T-helper 1 cell treated with Interleukin-12 subunit alpha and Interleukin-12 subunit beta and Interleukin-4 antibody, amounts not matched to agents 30 μg/mL and 1 μg/mL, for 36 hours (primary cell): Measurements from ENCODE around the gene GK.
"Not testable (repeated sequence)": the region's sequence is repeated elsewhere in the genome, so short reads cannot be mapped to it uniquely, and the experiment has no call there.

Source experiments
- H3K27ac Mint-ChIP-seq: one replicate; pipeline ENCODE4 v1.8.0; 2021; ENCODE audit warnings: mild to moderate bottlenecking, mixed read lengths
- H3K27me3 Mint-ChIP-seq: one replicate; pipeline ENCODE4 v1.8.0; 2021; ENCODE audit warnings: low read depth, mixed read lengths
- H3K36me3 Mint-ChIP-seq: one replicate; pipeline ENCODE4 v1.8.0; 2021; ENCODE audit warnings: low read depth, mixed read lengths
- H3K4me1 Mint-ChIP-seq: one replicate; pipeline ENCODE4 v1.8.0; 2021; ENCODE audit warnings: low read depth, mixed read lengths
- H3K4me3 Mint-ChIP-seq: one replicate; pipeline ENCODE4 v1.8.0; 2021; ENCODE audit warnings: mild to moderate bottlenecking, moderate library complexity, mixed read lengths
- H3K9me3 Mint-ChIP-seq: one replicate; pipeline ENCODE4 v1.8.0; 2021; ENCODE audit warnings: mixed read lengths

The GK gene

GRCh38 chrX:30665471-30665870, 12.2 kb downstream of the GK start:
- Mint-ChIP-seq H3K36me3 (peaks cover 35% of the 10 kb centered on the region), H3K4me1 (peaks cover 23% of the 10 kb centered on the region), H3K27me3 (no peaks in the 10 kb centered on the region), H3K27ac (no peak overlapping the region), H3K4me3 (no peak overlapping the region), H3K9me3 (no peaks in the 10 kb centered on the region)

DNA sequence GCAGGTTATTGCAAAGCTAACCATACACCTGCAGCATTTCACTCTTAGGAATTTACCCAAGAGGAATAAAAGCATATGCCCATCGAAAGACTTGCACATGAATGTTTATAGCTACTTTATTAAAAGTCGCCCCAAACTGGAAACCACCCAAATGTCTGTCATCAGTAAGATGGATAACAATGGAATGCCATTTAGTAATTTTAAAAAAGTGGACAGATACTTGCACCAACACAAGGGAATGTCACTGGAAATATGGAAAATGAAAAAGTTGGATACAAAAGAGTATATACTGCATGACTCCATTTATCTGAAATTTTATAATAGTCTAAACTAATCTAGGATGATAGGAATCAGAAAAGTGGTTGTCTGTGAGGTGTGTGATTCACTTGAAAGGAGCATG, 12.9 kb downstream of the GK start:
- H3K27ac Mint-ChIP-seq: no peak overlapping the region
- peaks cover 34% of the 10 kb centered on the region for H3K36me3 Mint-ChIP-seq

DNA sequence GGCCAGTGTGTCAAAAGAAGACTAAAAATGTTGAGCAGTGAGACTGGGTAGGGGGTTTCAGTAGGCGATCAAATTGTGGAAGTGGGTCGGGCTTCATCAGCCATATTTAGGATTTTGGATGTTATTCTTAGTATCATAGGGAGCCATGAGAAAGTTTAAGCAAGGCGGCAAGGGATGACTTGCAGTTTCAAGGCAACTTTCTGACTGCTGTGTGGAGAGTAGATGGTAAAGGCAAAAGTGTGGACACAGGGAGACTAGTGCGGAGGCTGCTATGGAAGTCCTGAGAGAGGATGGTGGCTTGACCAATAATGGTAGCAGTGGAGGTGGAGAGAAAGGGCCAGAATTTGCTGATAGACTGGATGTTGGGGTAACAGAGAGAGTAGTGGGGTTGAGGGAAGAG, 15.4 kb downstream of the GK start:
- Mint-ChIP-seq H3K36me3 (peaks cover 29% of the 10 kb centered on the region), H3K27me3 (no peaks in the 10 kb centered on the region)

More for the DNA sequence above, 12.9 kb downstream of the GK start:
- H3K4me1 Mint-ChIP-seq: peaks cover 21% of the 10 kb centered on the region
- no peaks in the 10 kb centered on the region for H3K27me3 Mint-ChIP-seq
- no peaks in the 10 kb centered on the region for H3K9me3 Mint-ChIP-seq
- no peak overlapping the region for H3K4me3 Mint-ChIP-seq

DNA sequence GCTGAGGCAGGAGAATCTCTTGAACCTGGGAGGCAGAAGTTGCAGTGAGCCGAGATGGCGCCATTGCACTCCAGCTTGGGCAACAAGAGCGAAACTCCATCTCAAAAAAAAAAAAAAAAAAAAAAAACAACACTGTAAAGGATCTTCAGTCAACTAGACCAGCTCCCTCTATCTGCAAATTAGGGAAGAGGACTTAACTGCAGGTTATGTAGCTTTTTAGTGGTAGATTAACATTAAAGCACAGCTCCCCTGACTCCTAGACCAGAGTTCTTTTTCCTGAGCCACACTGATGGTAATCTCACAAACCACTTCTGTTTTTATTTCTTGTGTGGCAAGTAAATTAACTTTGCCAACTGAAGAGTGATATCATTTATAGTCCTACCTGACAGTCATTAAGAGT, 18.0 kb downstream of the GK start:
- H3K9me3 Mint-ChIP-seq, H3K27me3 Mint-ChIP-seq, H3K4me3 Mint-ChIP-seq, H3K27ac Mint-ChIP-seq: not testable (repeated sequence)
- Mint-ChIP-seq H3K4me1 (peaks cover 11% of the 10 kb centered on the region), H3K36me3 (peaks cover 38% of the 10 kb centered on the region)

More for the DNA sequence above, 15.4 kb downstream of the GK start:
- Mint-ChIP-seq H3K4me1 (peaks cover 12% of the 10 kb centered on the region), H3K4me3 (no peak overlapping the region), H3K27ac (no peak overlapping the region), H3K9me3 (no peaks in the 10 kb centered on the region)

DNA sequence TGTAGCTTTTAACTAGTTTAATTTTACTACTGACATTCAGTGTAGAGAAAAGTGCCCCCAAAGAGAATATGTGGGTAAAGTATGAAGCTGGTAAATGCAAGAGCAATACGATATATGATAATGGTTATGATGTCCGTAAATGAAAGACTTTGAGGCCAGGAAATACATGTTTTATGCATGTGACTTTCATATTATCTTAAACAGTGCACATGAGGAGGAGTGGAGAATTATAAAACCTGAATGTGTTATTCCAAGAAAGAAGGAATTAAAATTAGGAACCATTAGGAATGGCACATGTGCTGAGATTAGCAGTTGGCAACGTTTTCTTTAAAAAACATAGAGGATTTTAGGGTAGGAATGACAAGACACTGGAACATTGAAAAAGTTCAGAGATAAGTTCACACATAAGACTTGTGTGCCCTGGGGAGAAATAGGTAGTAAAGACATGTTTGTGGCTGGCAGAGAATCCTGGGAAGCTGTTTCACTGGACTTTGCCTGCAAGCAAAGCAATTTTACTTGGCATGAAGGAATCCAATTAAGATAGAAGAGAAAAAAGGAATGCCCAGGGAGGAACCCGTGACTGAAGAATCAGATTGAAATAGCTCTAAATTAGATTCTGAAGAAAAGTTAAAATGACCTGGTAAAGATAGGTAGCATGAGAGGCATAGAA, 20.0 kb downstream of the GK start:
- H3K36me3 Mint-ChIP-seq: peaks cover 41% of the 10 kb centered on the region
- no peak overlapping the region for H3K4me3 Mint-ChIP-seq
- no peak overlapping the region for H3K27ac Mint-ChIP-seq

DNA sequence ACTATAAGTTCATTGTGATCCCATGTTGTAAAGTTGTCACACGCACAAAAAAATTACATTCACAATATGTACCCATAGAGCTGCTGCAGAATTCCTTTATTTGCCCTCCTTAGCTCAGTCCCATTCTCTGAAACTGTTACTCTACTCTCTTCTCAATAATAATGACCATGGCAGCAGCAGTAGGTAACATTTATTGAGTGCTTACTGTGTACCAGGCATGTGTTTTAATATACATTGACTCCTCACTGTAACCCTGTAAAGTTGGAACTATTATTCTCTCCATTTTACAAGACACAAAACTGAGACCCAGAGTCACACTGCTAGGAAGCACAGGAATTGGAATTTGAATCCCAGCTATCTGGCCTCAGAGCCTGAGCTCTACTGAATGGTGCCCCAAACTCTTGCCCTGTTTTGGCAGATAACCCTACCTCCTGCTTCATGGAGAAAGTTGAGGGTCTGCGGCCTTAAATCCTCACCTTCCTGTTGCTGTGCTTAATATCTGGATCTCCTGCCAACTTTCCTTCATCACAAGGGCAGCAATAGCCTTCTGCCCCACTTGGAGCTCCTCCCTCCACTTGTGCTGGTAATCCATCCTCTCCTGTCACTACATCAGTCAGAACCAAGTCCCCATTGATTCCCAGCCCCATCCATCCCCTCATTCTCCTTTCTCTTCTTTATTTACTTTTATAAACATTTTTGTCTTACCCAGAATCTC, 20.8 kb downstream of the GK start:
- Mint-ChIP-seq H3K27ac (peak overlapping the region; percentile 18), H3K9me3 (no peaks in the 10 kb centered on the region), H3K27me3 (no peaks in the 10 kb centered on the region), H3K36me3 (peaks cover 34% of the 10 kb centered on the region), H3K4me3 (no peak overlapping the region), H3K4me1 (peaks cover 13% of the 10 kb centered on the region)

More for the DNA sequence above, 20.0 kb downstream of the GK start:
- H3K4me1 Mint-ChIP-seq: peaks cover 13% of the 10 kb centered on the region
- no peaks in the 10 kb centered on the region for H3K9me3 Mint-ChIP-seq
- no peaks in the 10 kb centered on the region for H3K27me3 Mint-ChIP-seq

DNA sequence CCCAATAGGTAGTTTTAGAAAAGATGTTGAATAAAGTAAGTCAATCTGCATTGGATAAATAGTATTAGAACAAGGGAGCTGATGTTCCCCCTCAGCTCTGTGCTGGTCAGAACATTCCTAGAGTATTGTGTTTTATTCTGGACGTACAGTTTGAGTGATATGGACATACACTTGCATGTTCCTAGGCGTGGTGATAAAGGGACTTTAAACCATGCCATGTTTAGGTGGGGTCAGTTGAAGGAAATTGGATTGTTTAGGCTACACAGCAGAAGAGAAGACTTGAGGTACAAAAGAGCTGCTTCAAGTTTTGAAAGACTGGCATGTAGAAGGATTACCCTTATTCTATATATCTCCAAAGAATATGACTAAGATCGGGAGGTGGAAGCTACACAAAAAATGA, 21.6 kb downstream of the GK start:
- peaks cover 36% of the 10 kb centered on the region for H3K36me3 Mint-ChIP-seq
- no peak overlapping the region for H3K27ac Mint-ChIP-seq
- peaks cover 15% of the 10 kb centered on the region for H3K4me1 Mint-ChIP-seq

GRCh38 chrX:30679369-30679768, 26.1 kb downstream of the GK start:
- H3K4me1 Mint-ChIP-seq: peaks cover 22% of the 10 kb centered on the region
- H3K27me3 Mint-ChIP-seq: no peaks in the 10 kb centered on the region
- H3K36me3 Mint-ChIP-seq: peaks cover 46% of the 10 kb centered on the region
- H3K9me3 Mint-ChIP-seq: no peaks in the 10 kb centered on the region
- H3K27ac Mint-ChIP-seq: no peak overlapping the region
- H3K4me3 Mint-ChIP-seq: no peak overlapping the region

More for the DNA sequence above, 21.6 kb downstream of the GK start:
- H3K27me3 Mint-ChIP-seq: no peaks in the 10 kb centered on the region
- no peak overlapping the region for H3K4me3 Mint-ChIP-seq
- no peaks in the 10 kb centered on the region for H3K9me3 Mint-ChIP-seq

DNA sequence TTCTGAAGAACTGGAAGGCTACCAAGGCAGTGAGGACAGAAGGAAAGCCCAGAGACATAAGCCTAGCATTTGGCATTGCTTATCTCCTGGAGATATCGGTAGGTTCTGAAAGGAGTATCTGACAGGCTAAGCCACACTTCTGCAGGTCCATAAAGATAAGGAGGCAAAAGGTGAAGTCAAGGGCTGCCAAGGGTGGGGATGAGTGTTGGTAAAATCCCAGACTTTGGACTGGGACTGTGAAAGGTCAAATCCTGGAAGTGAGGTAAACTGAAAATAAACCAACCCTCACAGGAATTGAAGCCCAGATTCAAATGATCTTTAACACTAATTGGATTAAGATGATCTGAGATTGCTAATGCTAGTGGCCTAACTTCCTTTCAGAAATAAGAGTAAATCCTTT, 27.4 kb downstream of the GK start:
- Mint-ChIP-seq H3K27ac (no peak overlapping the region), H3K4me1 (peaks cover 22% of the 10 kb centered on the region), H3K9me3 (no peaks in the 10 kb centered on the region), H3K36me3 (peaks cover 40% of the 10 kb centered on the region), H3K27me3 (no peaks in the 10 kb centered on the region), H3K4me3 (no peak overlapping the region)

DNA sequence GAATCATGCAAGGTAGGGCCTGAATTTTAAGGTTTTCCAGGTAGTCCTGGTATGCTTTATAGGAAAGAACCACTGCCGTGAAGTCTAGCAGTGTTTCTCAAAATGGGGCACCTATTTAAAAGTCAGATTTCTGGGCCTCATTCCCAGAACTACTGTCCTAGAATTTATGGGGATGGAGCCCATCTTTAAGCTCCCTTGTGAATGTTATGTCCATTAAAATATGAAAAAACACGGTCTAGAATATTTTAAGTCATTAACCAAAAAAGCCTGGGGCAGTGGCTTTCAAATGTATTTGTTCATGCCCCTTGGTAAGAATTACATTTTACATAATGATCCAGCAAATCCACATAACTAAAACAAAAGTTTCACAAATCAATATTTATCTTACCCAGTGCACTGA, 35.4 kb downstream of the GK start:
- Mint-ChIP-seq H3K4me3 (no peak overlapping the region), H3K36me3 (peaks cover 20% of the 10 kb centered on the region), H3K27me3 (no peaks in the 10 kb centered on the region), H3K9me3 (no peaks in the 10 kb centered on the region), H3K4me1 (peaks cover 7% of the 10 kb centered on the region), H3K27ac (no peak overlapping the region)

DNA sequence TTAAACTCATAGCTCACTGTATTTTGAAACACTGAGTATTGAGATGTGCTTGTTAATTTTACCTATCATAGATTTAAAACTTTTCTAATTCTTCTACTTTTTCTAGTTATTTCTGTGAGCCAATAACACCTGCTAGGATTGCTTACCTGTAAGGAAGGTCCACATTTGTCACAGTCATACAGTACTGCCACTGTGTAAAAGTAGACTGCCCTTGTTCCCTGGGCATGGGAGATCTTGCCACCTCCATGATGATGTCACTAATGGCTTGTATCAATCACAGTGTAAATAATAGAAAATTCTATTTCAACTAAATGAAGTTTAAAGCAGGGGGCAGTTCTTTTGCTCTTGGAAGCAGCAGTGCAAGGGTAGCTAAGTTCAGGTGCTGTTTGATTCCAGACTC, 35.9 kb downstream of the GK start:
- Mint-ChIP-seq H3K27ac (no peak overlapping the region), H3K4me1 (peaks cover 7% of the 10 kb centered on the region), H3K4me3 (no peak overlapping the region), H3K9me3 (no peaks in the 10 kb centered on the region), H3K27me3 (no peaks in the 10 kb centered on the region), H3K36me3 (peaks cover 20% of the 10 kb centered on the region)

DNA sequence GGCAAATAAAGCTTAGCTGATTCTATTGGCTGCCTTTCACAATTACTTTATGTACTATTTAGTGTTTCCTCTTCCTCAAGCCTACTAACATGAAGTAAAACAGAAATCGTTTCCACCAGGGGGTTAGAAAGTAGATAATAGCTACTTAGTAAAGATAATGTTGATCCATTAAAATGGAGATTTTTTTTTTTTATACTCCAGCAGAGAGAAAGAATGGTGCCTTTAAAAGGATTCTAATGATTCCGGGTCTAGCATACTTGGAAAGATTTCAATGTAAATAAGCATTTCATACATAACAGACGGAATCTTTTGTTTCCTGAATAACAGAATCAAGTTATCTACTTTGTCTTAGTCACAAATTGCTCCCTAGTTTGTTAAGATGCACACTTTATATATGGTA, 37.1 kb downstream of the GK start:
- Mint-ChIP-seq H3K4me3 (no peak overlapping the region), H3K27me3 (no peaks in the 10 kb centered on the region), H3K27ac (no peak overlapping the region), H3K9me3 (no peaks in the 10 kb centered on the region), H3K36me3 (peaks cover 30% of the 10 kb centered on the region), H3K4me1 (peaks cover 7% of the 10 kb centered on the region)

DNA sequence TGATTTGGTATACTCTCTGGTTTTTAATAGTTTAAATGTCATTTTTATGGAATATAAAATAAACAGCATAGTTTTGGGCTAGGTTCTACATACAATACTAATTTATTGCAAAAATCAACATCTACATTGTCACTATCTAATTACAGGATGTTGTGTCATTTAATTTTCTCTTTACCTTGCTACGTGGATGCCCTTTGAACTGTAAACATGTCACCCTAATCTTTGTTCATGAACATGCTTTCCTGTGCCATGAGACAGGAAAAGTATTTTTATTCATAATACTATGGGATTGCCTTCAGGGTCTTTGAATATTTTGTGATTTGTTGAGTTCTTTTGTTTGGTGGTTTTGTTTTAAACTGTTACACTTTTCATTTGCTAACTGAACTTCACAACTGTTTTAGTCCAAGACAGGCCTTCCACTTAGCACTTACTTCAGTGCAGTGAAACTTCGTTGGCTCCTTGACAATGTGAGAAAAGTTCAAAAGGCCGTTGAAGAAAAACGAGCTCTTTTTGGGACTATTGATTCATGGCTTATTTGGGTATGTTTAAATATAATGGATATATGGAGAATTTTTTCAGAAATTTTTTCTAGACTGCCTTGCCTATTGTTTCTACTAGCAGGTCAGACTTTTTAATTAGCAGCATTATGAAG, 40.9 kb downstream of the GK start:
- H3K36me3 Mint-ChIP-seq: peaks cover 36% of the 10 kb centered on the region
- H3K4me3 Mint-ChIP-seq: no peak overlapping the region
- no peak overlapping the region for H3K27ac Mint-ChIP-seq
- H3K9me3 Mint-ChIP-seq: no peaks in the 10 kb centered on the region
- no peaks in the 10 kb centered on the region for H3K27me3 Mint-ChIP-seq
- peaks cover 3% of the 10 kb centered on the region for H3K4me1 Mint-ChIP-seq

DNA sequence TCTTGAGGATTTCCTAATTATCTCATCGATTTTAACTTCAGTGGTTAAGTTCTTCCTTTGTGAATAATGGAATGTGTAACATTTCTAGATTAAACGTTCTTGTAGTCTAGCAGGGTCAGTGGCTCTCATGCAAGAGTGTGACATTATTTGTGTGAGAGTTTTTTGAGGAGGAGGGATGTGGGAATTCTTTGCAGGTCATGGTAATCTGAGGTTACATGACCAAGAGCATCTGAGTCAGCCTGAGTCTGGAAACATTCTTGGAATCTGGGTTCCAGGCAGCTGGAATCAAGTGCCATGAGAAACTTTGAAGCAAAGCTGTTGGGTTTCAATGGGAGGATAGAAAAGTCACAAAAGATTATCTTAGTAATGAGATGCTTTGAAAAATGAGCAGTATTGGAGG, 49.5 kb downstream of the GK start:
- Mint-ChIP-seq H3K9me3 (no peaks in the 10 kb centered on the region), H3K36me3 (peaks cover 23% of the 10 kb centered on the region), H3K27me3 (no peaks in the 10 kb centered on the region), H3K4me1 (peaks cover 10% of the 10 kb centered on the region), H3K27ac (no peak overlapping the region), H3K4me3 (no peak overlapping the region)

DNA sequence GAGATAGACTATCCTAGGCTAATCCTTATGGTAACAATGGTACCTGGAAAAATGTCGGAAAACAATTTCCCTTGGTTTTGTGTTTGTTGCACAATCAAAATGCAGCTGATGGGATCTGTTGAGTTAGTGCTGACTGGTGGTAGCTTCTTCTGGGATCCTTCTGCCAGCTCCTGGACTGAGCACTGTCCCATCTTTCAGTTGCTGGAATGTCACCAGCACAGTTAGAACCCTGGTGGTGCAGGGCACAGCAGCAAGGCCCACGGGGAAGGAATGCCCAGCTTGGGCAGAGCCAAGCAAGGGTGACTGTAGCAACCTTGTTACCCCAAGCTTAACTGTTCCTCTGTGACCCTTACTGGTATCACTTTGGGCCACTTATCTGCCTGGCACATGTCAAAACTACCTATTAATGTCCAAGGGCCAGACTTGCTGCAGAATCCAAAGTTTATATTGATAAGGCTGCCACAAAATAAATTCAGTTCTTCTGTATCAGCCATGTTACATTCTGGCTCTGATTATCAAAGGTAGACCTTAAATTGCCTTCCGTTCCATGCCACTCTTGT, 53.1 kb downstream of the GK start:
- Mint-ChIP-seq H3K4me1 (peaks cover 17% of the 10 kb centered on the region), H3K4me3 (no peak overlapping the region), H3K36me3 (peaks cover 42% of the 10 kb centered on the region), H3K9me3 (no peaks in the 10 kb centered on the region), H3K27me3 (no peaks in the 10 kb centered on the region), H3K27ac (no peak overlapping the region)
